Left ventricle myocardium inferior (tissue), 1 donor: ENCODE results near the gene B3GALNT2. TPM values are rescaled to one million over a fixed set of nuclear protein-coding genes. Genes with fewer than 3 reads are reported as not detected.
"Not testable (repeated sequence)": the region's sequence is repeated elsewhere in the genome, so short reads cannot be mapped to it uniquely, and the experiment has no call there.

Experiments
- DNase-seq: peaks from one replicate; pipeline ENCODE4 v3.0.0-alpha.2; 2020
- H3K27ac ChIP-seq: fragments of 200-600 bp; replicated peaks from 2 replicates; pipeline ENCODE4 v1.8.0; 2021
- H3K27me3 ChIP-seq: fragments of 200-600 bp; 2 replicates; pipeline ENCODE4 v1.8.0; 2021; ENCODE audit warnings: low read depth
- H3K36me3 ChIP-seq: fragments of 200-600 bp; 2 replicates; pipeline ENCODE4 v1.8.0; 2021
- H3K4me1 ChIP-seq: fragments of 200-600 bp; 2 replicates; pipeline ENCODE4 v1.8.0; 2021
- H3K4me3 ChIP-seq: fragments of 200-600 bp; 2 replicates; pipeline ENCODE4 v1.8.0; 2021; ENCODE audit warnings: mild to moderate bottlenecking, moderate library complexity
- H3K9me3 ChIP-seq: fragments of 200-600 bp; replicated peaks from 2 replicates; pipeline ENCODE4 v1.8.0; 2021
- intact Hi-C: fragments of 100-400 bp; cut with micrococcal nuclease; formaldehyde crosslinking; loops from one replicate; pipeline ENCODE4 v1.11.0; 2022
- total RNA-seq: library from RNA; stranded (reverse); fragmentation: NEBNext Ultra II Directional; extraction: Animal tissue kit (Norgen Biotek cat#: 25700); gene quantifications from one replicate; pipeline ENCODE4 v1.2.1, GENCODE V29; 2021
- TF ChIP-seq, protein P1 (sequence below): fragments of 200-600 bp; IDR thresholded peaks from 2 replicates; pipeline ENCODE4 v1.8.0; 2021; ENCODE audit warnings: antibody characterized with exemption, mild to moderate bottlenecking, borderline replicate concordance
- donor health status: DM: no; HTN: yes; CAD: no; lungs with severe emphysema.

The B3GALNT2 gene
- total RNA-seq, 1 donor from 2014 or later = 23.0 TPM

DNA sequence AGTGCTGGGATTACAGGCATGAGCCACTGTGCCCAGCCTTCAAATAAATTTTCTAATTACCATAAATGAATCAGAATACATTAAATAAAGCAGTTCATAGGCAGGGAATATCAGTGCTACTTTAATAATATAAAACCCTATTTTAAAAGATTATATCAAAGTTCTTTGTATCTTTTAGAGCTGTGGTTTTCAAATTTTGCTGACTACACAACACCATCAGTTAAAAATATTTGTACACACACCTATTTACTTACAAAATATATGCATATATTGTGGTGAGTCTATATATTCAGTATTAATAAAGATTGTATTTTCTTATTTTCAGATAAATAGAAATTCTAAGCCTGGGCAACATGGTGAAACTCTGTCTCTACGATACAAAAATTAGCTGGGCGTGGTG lies 18.7 kb downstream of the B3GALNT2 start:
- Histone ChIP-seq H3K27ac (no peak overlapping the region), H3K36me3 (peaks cover 40% of the 10 kb centered on the region), H3K4me1 (no peaks in the 10 kb centered on the region), H3K9me3 (no peaks in the 10 kb centered on the region), H3K4me3 (no peak overlapping the region), H3K27me3 (no peaks in the 10 kb centered on the region)
- TF ChIP-seq, protein P1, sequence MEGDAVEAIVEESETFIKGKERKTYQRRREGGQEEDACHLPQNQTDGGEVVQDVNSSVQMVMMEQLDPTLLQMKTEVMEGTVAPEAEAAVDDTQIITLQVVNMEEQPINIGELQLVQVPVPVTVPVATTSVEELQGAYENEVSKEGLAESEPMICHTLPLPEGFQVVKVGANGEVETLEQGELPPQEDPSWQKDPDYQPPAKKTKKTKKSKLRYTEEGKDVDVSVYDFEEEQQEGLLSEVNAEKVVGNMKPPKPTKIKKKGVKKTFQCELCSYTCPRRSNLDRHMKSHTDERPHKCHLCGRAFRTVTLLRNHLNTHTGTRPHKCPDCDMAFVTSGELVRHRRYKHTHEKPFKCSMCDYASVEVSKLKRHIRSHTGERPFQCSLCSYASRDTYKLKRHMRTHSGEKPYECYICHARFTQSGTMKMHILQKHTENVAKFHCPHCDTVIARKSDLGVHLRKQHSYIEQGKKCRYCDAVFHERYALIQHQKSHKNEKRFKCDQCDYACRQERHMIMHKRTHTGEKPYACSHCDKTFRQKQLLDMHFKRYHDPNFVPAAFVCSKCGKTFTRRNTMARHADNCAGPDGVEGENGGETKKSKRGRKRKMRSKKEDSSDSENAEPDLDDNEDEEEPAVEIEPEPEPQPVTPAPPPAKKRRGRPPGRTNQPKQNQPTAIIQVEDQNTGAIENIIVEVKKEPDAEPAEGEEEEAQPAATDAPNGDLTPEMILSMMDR = no peak
- no peak for DNase-seq
- intact Hi-C loops = no loop called here

DNA sequence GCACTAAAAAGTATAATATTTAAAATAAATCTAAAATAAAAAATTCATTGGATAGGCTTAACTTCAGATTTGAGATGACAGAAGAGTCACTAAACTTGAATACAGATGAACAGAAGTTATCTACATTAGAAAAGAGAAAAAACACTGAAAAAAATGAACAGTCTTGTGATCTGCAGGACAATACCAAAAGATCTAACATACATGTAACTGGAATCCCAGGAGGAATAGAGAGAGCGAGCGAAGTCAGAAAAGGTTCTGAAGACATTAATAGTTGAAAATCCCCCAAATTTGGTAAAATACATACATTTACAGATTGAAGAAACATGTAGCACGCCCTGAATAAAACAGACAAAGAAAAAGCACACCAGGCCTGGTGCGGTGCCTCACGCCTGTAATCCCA lies 21.2 kb downstream of the B3GALNT2 start:
- no peak for DNase-seq
- Histone ChIP-seq H3K27me3 (no peaks in the 10 kb centered on the region), H3K9me3 (no peaks in the 10 kb centered on the region), H3K4me1 (no peaks in the 10 kb centered on the region), H3K4me3 (no peak overlapping the region), H3K27ac (no peak overlapping the region), H3K36me3 (peaks cover 59% of the 10 kb centered on the region)
- intact Hi-C loops = no loop called here
- TF ChIP-seq, protein P1 = no peak

DNA sequence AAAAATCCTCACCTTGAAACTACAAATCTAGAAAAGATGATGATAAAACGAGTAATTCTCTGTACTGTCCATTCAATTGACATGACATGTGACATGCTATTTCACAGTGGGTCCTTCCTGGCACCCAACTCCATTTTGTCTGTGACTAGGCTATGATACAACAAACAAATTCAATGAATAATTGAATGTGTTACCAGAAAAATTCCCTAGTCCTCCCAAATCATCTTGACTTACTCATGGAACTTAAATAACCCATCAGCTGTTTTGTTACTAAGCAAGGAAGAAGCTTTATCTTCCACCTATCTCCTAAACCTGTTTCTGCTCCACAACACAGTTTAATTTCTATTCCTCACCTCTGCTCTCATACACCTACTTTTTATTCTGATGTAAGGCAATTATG lies 30.4 kb downstream of the B3GALNT2 start:
- intact Hi-C loops = no loop called here
- DNase-seq = no peak
- TF ChIP-seq, protein P1 = no peak
- H3K27me3 ChIP-seq = no peaks in the 10 kb centered on the region
- peaks cover 62% of the 10 kb centered on the region for H3K36me3 ChIP-seq
- no peaks in the 10 kb centered on the region for H3K9me3 ChIP-seq
- no peaks in the 10 kb centered on the region for H3K4me1 ChIP-seq
- H3K27ac ChIP-seq = no peak overlapping the region
- no peak overlapping the region for H3K4me3 ChIP-seq

DNA sequence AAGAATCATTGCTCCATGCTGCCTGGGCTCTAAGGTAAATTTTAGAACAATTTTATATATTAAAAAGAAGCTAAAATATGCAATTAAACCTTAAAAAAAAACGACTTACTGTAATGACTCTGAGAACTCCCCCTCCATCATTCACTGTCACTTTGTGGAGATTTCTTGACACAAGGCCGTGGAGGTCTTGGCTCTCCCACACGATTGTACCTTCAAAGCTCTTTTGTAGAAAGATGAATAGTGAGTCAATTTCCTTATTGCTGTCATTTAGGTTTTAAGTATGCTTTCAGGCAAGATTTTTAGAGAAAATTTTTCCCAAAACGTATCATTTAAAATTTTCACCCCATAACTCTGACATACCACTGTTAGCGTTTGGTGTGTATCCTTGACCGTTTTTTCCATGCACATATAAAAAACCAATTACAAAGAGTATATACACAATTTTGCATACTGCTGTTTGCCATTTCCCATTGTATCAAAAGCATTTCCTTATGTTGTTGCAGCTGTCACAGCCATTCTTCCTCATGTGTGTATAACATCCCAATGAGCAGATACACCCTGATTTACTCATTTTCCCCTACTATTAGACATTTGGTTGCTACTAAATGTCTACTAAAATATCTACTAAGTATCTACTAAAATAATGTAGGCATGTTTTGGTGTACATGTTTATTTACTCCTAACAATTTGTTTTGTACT lies 33.4 kb downstream of the B3GALNT2 start:
- TF ChIP-seq, protein P1 = no peak
- Histone ChIP-seq H3K27ac (no peak overlapping the region), H3K4me1 (no peaks in the 10 kb centered on the region), H3K27me3 (no peaks in the 10 kb centered on the region), H3K4me3 (no peak overlapping the region), H3K36me3 (peaks cover 51% of the 10 kb centered on the region), H3K9me3 (no peaks in the 10 kb centered on the region)
- DNase-seq = no peak
- intact Hi-C loops = no loop called here

DNA sequence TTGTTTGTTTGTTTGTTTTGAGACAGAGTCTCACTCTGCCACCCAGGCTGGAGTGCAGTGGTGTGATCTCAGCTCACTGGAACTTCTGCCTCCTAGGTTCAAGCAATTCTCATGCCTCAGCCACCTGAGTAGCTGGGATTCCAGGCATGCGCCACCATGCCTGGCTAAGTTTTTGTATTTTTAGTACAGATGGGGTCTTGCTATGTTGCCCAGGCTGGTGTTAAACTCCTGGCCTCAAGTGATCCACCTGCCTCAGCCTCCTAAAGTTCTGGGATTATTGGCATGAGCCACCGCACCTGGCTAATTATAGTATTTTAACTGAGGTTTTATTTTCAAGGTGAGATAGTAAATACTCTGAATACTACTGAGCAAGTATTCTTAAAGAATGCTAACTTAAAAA lies 34.4 kb downstream of the B3GALNT2 start:
- H3K4me3 ChIP-seq, H3K4me1 ChIP-seq, H3K27me3 ChIP-seq, H3K27ac ChIP-seq, H3K9me3 ChIP-seq, intact Hi-C loops, DNase-seq: not testable (repeated sequence)
- peaks cover 52% of the 10 kb centered on the region for H3K36me3 ChIP-seq

DNA sequence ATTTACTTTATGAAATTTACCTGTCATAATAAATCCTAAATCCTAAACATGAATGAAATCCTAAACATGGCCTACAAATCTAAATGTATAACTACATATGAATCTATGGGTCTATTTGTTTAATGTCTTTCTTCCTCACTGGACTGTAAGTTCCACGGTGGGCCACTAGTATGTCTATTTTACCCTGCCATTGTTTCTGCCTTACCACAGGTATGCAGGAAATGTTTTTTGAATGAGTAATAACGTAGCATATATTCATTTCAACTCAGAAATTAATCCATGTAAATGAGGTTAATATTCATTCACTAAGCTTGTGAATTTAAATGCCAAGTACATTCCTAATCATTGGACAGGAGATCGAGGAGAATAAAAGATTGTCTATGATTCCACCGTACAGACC lies 35.3 kb downstream of the B3GALNT2 start:
- H3K4me3 ChIP-seq = no peak overlapping the region
- intact Hi-C loops = no loop called here
- peaks cover 62% of the 10 kb centered on the region for H3K36me3 ChIP-seq
- H3K27ac ChIP-seq = no peak overlapping the region
- H3K27me3 ChIP-seq = no peaks in the 10 kb centered on the region
- DNase-seq = no peak
- no peaks in the 10 kb centered on the region for H3K4me1 ChIP-seq
- TF ChIP-seq, protein P1 = no peak
- no peaks in the 10 kb centered on the region for H3K9me3 ChIP-seq
